K562 (cell line): ENCODE results near the gene SLMAP. TPM values are rescaled to one million over a fixed set of nuclear protein-coding genes. Genes with fewer than 3 reads are reported as not detected.

Experiments
- ATF2 ChIP-seq: sonication (generic); formaldehyde crosslinking; IDR thresholded peaks from 2 replicates; pipeline ENCODE4 v1.8.1; 2022; ENCODE audit warnings: missing genetic modification reagents
- BACH1 ChIP-seq: fragments of 200-800 bp; sonication (Bioruptor generic); IDR thresholded peaks from 2 replicates; pipeline ENCODE4 v1.6.1; 2016; ENCODE audit warnings: missing genetic modification characterization, missing compliant biosample characterization
- BMI1 ChIP-seq: fragments of 150-350 bp; IDR thresholded peaks from 2 replicates; pipeline ENCODE4 v1.6.1; 2014; ENCODE audit warnings: low read length
- MYNN ChIP-seq, 2 experiments: sonication (generic); formaldehyde crosslinking in 1 of 2; IDR thresholded peaks; 2 replicates each; pipeline versions ENCODE4 v1.5.0 to v1.6.1; 2016 to 2020; ENCODE audit warnings: antibody characterized with exemption in 1 of 2, missing genetic modification reagents in 1 of 2
- NELFE ChIP-seq: IDR thresholded peaks from 2 replicates; pipeline ENCODE4 v1.6.1; 2011; ENCODE audit warnings: mild to moderate bottlenecking; ENCODE audit not compliant: insufficient read depth, insufficient read length
- NR2F6 ChIP-seq: fragments of 450-650 bp; formaldehyde crosslinking; IDR thresholded peaks from 2 replicates; pipeline ENCODE4 v1.4.0; 2020; ENCODE audit warnings: mild to moderate bottlenecking
- RERE ChIP-seq: sonication (generic); formaldehyde crosslinking; IDR thresholded peaks from 2 replicates; pipeline ENCODE4 v1.8.0; 2023; ENCODE audit warnings: missing genetic modification reagents, mild to moderate bottlenecking, borderline replicate concordance
- STAT6 ChIP-seq: sonication (generic); formaldehyde crosslinking; IDR thresholded peaks from 2 replicates; pipeline ENCODE4 v1.8.1; 2023; ENCODE audit warnings: mild to moderate bottlenecking, missing genetic modification reagents
- U2AF1 ChIP-seq: fragments of 200-400 bp; formaldehyde crosslinking; optimal IDR thresholded peaks from 2 replicates; pipeline ENCODE3; 2017; ENCODE audit warnings: mild to moderate bottlenecking, low read depth, low read length, moderate library complexity
- ZFP91 ChIP-seq: sonication (generic); formaldehyde crosslinking; IDR thresholded peaks from 2 replicates; pipeline ENCODE4 v1.8.0; 2022; ENCODE audit warnings: mild to moderate bottlenecking, missing genetic modification reagents
- ZMIZ1 ChIP-seq, 2 experiments: fragments of 150-350 bp in 1 of 2; IDR thresholded peaks; 2 replicates each; pipeline ENCODE4 v1.6.1; 2012 to 2016; ENCODE audit warnings: low read depth in 2 of 2, low read length in 2 of 2, mild to moderate bottlenecking in 1 of 2, moderate library complexity in 1 of 2
- ZNF140 ChIP-seq: fragments of 250-450 bp; sonication (Bioruptor Pico); IDR thresholded peaks from 2 replicates; pipeline ENCODE4 v1.8.0; 2021; ENCODE audit warnings: moderate library complexity, mild to moderate bottlenecking, inconsistent platforms
- ZNF24 ChIP-seq: fragments of 450-650 bp; IDR thresholded peaks from 2 replicates; pipeline ENCODE4 v1.6.1; 2016
- ZNF324 ChIP-seq: fragments of 250-450 bp; sonication (Bioruptor Pico); IDR thresholded peaks from 2 replicates; pipeline ENCODE4 v1.4.0; 2020; ENCODE audit warnings: mild to moderate bottlenecking
- polyA plus RNA-seq, 8 experiments: library from polyadenylated mRNA; depleted of rRNA in 4 of 8; stranded (reverse) in 5 of 8; unstranded in 3 of 8; fragments of >200 nt; fragmentation: Nextera tagmentation in 2 of 8; fragmentation: Illumina TruSeq in 1 of 8; extraction: Ambion mirVana in 2 of 8; extraction: Trizol in 1 of 8; gene quantifications; 2 replicates each; pipeline versions ENCODE4 v1.2.1 to v1.2.3, GENCODE V29; 2011 to 2014; ENCODE audit warnings: inconsistent platforms in 1 of 8, missing spikeins in 1 of 8
- total RNA-seq, 7 experiments: library from RNA; depleted of rRNA in 6 of 7; stranded (reverse); fragments of >200 nt in 6 of 7; fragmentation: Illumina TruSeq in 2 of 7; extraction: Trizol in 2 of 7; gene quantifications; 2 replicates each; pipeline versions ENCODE4 v1.2.1 to v1.2.3, GENCODE V29; 2011 to 2021; ENCODE audit warnings: low replicate concordance in 1 of 7

Gene SLMAP
- total and polyA plus RNA-seq, 9 of the 15 experiments (the other 6 are each of a cell fraction or from before 2014, with no cell fraction given), result 12.1 to 50.7 (median 28.3) TPM

- TF ChIP-seq ZMIZ1 (IDR thresholded peaks at IDR 0.05; ENCODE audit: low read depth in 2 of 2, low read length in 2 of 2), result no peak
- TF ChIP-seq BACH1 (tag), result no peak
- TF ChIP-seq ZNF324 (CRISPR knock-in tag), result no peak
- TF ChIP-seq STAT6 (CRISPR knock-in tag), result no peak
- TF ChIP-seq MYNN (IDR thresholded peaks at IDR 0.05), result no peak
- no peak for TF ChIP-seq MYNN (CRISPR knock-in tag; IDR thresholded peaks at IDR 0.05)
- TF ChIP-seq U2AF1, result no peak
- TF ChIP-seq ATF2 (CRISPR knock-in tag), result no peak
- no peak for TF ChIP-seq ZNF24
- no peak for TF ChIP-seq BMI1
- TF ChIP-seq NR2F6 (CRISPR knock-in tag), result no peak
- TF ChIP-seq ZFP91 (CRISPR knock-in tag), result no peak
- no peak for TF ChIP-seq ZNF140 (CRISPR knock-in tag)
- no peak for TF ChIP-seq NELFE
- TF ChIP-seq RERE, result no peak
Observed at GRCh38 chr3:57923101-57923500, 167.0 kb downstream of the SLMAP start (continued).
